HG03064 (cell line): ENCODE data around the gene STXBP4.
"Not testable (repeated sequence)": the region's sequence is repeated elsewhere in the genome, so short reads cannot be mapped to it uniquely, and the experiment has no call there.

Experiments used
- ATAC-seq: cut with Tn5 transposase; IDR thresholded peaks from one replicate; pipeline ENCODE4 v1.9.1; 2021; ENCODE audit warnings: low read depth; ENCODE audit not compliant: unreplicated experiment

Gene STXBP4

DNA sequence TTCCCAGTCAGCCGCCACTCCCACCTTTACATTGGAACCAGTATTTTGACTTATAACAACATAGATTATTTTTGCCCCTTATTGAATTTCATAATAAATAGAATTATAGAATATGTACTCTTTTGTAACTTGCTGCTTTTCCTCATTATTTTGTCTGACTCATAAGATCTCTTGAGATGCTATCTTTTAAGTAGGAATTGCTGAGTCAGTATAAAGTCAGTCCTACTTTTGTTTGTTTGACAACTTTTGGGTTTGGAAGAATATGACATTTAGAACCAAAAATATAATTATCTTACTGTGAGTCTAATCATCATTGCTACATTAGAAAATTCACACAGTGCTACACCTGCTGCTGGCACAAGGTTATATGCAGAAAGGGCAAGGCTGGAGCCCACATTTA is 69.7 kb downstream of the STXBP4 start:
- ATAC-seq = no peak

DNA sequence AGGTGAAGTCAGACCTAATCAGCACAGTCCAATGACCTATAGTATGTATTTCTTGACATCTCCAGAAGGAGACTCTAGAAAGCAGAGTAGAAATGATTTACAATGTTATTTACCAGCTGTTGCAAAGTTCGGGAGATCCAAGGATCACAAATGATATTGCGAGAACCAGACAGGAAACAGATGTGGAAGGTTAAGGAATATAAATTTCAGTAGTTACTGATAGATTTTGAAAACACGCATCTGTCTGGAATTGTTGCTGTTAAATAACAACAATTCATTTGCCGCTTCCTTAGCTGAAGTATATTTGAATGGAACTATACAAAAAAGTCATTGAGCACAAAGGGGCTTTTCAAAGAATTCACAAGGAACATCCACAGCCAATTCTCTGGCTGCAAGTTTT is 72.0 kb downstream of the STXBP4 start:
- no peak for ATAC-seq

DNA sequence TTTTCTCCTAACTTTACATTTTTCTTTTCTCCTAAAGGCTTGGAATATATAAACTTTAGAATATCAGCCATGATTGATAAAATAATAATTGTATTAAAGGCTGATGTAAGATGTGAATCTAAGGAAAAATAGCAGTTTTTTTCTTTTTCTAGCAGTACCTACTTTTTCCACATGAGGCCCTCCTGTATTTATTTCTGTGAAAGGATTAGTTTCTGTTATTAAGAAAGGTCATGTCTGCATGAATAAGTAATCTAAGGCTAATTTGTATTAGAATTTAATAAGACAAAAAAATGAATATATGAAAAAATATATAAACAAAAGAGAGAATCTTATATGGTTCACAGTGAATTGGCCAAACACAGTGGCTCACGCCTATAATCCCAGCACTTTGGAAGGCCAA is 85.3 kb downstream of the STXBP4 start:
- ATAC-seq = no peak

DNA sequence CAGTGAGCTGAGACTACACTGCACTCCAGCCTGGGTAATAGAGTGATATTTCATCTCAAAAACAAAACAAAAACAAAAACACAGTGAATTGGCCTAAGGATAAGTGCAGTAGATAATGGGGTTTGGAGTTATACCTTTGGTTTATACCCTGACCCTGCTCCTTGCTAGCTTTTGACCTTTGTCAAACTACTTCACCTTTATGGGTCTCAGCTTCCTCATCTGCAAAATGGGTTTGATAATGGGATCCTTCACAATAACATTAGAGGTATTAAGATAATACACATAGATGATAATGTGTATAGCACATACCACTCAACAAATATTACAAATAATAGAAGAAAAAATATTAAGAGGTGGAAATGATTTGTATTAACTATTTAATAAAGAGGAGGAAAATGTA is 85.9 kb downstream of the STXBP4 start:
- ATAC-seq = no peak

DNA sequence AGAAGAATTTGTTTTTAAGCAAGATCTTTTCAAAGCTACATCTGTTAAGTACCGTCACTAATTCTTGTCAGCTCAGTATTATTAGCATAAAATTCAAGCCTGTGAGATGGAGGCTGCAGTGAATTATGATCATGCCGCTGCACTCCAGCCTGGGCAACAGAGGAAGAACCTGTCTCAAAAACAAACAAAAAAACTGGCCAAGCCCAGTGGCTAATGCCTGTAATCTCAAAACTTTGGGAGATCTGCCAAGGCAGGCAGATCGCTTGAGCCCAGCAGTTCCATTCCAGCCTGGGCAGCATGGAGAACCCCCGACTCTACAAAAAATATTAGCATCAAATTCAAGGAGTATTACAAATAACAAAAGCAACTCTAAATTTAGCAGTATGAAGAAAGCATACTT is 88.0 kb downstream of the STXBP4 start:
- no peak for ATAC-seq

DNA sequence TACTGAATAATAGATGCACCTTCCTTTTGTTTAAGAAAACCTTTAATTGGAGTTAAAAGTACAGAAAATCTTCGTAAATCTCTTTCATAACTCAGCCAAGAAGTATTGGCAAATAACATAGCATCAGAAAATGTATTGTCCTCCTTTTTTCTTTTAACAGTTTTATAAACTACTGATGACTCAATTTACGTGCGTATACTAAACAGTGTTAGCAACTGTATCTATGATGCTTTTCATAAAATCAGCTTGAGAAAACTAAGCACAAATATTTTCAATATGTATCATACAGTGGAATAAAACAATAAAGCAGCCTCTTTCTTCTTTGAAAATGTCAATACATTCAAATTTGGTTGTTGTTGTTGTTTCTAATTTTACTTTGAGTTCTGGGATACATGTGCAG is 88.6 kb downstream of the STXBP4 start:
- ATAC-seq = no peak

DNA sequence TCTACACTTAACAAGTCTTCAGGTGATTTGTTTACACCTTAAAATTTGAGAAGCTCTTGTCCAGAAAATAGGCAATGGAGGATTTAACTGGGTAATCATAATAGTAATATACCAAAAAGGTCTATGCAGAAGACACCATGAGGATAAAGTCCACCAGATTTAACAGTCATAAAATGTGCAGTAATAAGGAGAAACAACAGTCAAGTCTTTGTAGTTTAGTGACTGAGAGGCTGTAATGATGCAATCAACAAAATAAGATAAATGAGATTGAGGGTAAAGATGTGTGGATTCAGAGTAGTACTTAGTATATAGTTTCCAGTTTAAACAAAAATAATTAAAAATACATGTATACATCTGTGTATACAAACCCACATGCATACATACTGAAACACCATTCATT is 91.2 kb downstream of the STXBP4 start:
- no peak for ATAC-seq

DNA sequence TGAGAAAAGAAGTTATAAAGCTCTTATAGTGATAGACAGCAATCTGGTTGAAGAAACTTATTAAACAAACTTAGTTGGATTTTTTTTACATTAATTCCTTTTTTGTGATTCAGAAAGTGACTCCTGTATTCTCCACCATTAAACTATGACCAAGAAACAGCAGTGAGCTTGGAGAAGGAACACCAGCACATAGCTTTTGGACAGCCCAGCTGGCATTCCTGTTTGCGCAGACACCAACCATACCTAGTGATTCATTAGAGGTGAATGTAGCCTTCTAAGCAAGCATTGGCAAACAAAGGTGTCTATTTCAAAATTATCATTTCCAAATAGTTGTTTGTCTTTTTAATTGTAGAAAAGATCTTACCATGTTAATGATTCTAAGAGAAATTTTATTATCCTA is 94.4 kb downstream of the STXBP4 start:
- ATAC-seq = no peak

DNA sequence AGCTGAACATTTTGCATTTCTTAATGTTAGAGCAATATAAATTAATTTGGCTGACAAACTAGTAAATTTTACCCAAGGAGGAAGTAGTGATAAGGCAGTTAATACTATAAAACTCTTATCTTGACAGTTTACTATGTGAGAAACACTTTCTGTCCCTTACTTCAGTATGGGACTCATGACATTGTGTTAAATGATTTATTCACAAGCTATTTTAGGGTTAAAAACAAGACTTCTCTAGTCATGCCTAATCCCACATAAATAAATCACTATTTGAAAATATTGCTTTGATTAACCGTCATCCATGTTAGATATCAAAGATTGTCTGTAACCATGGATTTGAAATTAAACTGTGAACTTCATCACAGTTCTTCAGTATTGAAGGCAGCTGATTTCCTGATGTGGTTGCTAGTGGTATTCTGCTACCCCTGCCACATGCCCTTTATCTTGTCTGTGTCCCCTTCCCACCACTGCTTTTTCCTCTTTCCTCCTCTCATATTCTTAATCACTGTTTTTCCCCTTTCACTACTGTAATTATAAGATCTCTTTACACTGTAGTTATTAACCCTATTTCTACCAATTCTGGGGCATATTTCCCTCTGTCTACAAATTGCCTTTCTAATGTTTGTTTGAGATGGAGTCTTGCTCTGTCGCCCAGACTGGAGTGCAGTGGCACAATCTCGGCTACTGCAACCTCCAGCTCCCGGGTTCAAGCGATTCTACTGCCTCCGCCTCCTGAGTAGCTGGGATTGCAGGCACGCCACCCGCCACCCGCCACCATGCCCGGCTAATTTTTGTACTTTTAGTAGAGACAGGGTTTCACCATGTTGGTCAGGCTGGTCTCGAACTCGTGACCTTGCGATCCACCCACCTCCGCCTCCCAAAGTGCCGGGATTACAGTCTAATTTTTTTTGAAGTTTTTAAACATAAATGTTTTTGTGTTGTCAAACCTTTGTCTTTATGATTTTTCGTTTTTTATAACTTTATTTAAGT is 95.6 kb downstream of the STXBP4 start:
- ATAC-seq = no peak

DNA sequence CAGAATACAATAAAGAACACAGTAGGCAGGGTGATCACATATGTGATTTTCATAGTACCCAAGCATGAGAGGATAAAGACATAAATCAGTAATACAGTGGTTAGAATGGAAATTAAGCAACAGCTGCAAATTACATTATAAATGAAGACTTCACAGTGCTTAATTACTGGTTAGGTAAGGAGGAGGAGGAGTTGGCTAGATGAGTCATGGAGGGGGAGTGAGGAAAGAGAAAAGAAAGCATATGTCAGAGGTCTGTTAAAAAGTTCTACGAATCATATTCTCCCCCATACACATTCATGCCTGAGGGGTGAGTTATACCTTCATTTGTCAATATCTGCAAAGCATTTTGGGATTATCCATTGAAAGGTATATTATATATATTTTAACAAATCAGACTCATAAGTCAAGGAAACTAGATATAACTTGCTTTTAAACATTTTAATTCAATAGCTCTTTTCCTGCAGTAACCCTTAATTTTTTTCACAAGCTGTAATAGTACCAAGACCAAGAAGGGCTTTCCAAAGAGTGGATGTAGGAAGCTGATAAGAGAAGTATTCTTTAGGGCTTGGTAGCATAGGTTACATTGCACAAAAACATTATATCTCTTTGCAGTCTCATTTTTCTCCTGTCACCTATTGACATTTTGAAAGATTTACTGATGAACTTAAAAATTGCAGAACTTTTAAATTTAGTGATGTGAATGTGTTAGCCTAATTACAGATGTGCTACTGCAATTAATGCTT is 99.3 kb downstream of the STXBP4 start:
- no peak for ATAC-seq

DNA sequence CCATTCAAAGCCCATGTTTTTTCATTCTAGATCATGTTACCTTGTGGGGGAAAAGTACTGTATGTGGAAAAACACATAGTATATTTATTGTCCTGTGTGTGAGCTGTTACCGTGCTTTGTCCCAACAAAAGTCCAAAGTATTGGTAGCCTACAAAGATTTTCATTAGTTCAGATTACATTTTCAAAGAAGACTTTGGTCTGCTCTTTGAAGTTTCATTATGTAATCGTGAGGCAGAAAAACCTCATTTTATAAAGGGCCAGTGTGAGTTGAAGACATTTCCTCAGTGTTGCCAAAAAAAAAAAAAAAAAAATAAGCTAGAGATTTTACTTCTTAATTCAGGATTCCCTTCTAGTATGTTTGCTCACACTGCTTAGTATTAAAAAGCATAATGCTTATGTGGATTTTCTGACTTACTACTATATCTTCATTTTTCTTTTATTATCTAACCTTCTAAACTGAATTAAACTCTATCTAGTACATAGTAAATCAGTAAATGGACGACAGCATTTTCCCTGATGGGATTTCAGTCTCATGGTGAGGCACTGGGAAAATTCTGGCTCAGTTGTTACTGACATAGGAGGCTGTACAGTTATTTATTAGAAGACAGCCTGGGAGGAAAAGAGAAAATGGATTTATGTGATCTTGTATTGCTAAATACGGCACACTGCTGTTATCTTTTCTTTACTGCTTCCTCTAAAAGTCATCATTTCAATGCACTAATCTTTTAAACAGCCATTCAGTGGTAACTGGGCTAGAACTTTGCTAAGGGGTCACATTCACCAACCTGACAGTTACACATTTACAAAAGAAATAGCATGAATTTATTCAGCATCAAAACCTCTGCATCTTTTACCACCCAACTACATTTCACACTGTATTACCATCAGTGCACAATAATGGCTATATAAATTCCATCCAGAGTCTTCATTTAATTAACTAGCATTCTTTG is 100.6 kb downstream of the STXBP4 start:
- no peak for ATAC-seq

DNA sequence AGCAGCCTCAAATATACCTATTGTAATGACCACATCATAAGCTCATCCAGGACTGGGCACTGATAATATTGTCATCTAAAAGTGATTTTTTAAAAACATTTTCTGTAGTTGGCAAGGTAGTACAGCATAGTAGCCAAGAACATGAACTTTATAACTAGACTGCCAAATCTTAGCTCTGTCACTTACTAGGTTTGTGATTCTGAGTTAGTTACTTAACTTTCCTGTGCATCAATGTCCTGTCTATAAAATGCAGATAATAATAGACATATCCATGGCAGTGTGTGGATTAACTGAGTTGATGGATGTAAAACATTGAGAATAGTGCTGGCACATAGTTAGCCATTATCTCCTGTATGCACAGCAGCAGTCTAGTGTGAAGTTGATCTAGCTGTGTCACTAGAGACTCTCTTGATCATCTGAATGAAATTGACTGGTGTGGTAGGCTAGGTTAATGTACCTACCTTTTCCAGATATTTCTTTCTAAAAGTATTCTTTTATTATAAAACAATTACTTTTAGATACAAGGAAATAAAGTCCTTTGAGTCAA is 101.5 kb downstream of the STXBP4 start:
- no peak for ATAC-seq

DNA sequence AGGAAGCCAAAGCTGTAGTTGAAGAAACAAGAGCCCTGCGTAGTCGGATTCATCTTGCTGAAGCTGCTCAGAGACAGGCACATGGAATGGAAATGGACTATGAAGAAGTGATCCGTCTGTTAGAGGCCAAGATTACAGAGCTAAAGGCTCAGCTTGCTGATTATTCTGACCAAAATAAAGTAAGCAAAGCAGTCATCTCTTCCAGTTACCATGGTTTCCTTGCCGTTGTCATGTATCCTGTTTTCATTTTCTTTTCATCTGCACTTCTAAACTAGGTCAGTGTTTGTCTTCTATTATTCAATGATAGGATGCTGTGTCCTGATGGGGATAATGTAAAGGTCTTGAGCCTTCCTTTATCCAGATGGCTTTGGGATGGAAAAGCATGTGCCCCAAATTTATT is 104.3 kb downstream of the STXBP4 start:
- no peak for ATAC-seq

DNA sequence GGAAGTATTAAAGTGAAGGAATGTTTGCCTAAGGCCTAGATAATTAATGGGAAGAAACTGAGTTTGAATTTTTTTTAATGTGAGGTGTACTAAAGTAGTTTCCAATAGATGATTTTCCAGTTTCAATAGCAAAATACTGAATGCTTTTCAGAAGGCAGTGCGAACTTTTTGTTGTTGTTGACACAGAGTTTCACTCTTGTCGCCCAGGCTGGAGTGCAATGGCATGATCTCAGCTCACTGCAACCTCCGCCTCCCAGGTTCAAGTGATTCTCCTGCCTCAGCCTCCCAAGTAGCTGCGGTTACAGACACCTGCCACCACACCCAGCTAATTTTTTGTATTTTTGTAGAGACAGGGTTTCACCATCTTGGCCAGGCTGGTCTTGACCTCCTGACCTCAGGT is 104.9 kb downstream of the STXBP4 start:
- ATAC-seq = not testable (repeated sequence)

DNA sequence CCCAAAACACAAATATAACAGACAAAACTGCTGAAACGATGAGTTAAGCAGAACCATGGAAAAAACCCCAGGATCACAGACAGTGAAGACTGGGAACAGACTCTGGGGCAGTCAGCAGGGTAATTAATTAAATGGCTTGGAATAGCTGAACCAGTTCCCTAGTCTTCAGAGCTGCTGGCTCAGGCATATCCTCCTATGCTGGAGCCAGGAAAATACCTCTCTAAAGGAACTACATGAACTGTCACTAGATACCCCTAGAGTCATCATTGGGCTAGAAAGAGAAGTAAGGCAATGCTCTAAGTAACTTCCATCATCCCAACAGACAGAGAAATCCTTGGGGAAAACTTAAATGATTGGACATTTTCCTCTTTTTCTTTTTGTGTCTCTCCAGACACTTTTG is 113.0 kb downstream of the STXBP4 start:
- ATAC-seq = no peak

DNA sequence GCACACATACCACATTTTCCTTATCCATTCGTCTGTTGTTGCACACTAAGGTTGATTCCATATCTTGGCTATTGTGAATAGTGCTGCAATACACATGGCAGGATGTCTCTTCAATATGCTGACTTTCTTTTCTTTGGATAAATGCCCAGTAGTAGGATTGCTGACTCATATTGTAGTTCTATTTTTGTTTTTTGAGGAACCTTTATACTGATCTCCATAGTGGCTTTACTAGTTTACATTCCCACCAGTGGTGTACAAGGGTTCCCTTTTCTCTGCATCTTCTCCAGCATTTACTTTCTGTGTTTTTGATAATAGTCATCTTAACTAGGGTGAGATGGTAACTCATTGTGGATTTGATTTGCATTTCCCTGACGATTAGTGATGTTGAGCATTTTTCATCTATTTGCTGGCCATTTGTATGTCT is 118.1 kb downstream of the STXBP4 start:
- no peak for ATAC-seq

DNA sequence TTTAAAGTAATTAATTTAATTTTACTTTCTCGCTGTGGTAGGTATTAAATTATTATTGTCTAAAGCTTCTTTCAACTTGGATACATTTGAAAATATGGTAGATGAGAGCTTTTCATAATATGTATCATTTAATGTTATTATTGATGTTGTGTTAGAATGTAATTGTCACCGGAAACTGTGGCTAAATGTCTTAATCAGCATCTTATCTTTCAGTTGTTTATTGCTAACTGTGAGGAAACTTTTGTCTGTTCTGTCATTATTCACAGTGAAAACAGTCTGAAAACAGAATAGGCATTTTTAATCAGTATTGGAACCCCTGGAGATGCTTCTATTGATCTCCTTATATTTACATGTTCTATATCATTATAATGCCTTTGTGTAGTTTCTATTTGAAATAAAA is 120.7 kb downstream of the STXBP4 start:
- no peak for ATAC-seq

DNA sequence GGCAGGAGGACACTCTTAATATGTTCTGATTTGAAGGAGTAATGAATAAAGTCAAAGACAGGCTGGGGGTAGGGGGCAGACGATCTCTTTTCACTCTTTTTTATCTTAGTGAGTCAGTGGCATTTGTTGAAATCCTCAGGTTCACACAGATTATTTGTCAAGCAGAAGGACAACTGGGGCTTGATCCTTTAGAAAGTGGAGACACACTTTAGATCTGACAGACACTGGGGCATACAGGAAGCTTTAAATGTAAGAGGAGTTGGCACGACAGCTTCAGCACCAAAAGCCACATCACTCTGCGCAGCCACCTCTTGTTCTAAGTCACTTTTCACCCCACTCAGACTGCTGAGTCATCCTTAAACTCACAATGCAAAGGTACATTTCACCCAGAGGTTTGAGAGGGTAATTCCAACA is 121.5 kb downstream of the STXBP4 start:
- ATAC-seq = peak; percentile 94

DNA sequence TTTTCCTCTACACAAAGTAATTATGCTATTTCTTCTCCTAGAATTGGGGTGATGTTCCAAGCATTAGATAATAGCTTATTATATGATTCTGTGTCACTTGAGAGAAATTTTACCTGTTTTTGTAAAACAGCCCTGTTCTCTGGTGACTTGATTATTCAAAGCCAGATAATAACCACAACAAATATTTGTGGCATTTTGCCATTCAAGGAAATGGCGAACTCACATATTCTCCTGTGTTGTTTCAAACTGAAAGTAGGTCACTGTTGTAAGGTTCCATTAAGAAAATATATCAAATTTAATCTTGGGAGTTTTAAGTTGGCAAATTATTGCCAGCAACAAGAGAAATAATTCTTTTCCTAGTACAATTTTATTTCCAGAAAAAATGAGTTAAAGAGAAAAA is 124.8 kb downstream of the STXBP4 start:
- ATAC-seq = no peak

DNA sequence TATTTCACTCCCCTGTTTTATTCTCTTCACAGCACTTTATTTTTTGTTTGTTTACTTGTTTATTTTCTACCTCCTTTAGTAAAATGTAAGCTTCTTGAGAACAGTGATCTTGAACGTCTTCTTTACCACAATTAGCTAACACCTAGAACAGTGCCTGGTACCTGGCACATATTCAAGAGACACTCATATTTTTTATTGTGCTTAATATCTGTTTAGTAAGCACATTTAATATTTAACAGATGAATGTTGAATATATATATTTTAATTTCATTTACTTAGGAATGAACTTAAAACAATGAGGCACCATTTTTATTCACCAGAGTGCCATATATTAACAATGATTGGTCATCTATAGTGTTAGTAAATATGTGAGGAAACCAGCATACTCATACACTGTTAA is 130.2 kb downstream of the STXBP4 start:
- no peak for ATAC-seq
